ENCODE data around the gene ACER2.

Gene ACER2

DNA sequence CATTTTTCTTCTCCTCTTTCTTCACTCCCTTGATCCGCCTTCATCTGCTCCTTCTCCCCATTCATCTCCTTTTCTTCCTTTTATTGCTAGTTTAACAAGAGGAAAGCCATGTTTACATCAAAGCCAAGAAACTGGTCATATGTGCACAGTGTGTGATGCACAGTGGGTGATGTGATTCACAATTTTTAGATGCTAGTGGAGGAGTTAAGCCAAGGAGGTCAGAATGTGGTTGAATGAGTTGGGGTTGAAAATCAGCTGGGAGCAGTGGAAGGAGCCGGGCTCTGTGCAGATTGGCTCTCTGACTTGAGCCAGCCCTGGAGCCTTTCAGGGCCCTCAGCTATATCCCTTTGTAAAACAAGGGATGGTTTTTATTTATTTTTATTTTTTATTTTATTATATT, 7.3 kb downstream of the ACER2 start:
- H3K4me3 ChIP-seq (ENCODE audit: low read depth, low read length) = no peak overlapping the region
- TF ChIP-seq, protein P1, sequence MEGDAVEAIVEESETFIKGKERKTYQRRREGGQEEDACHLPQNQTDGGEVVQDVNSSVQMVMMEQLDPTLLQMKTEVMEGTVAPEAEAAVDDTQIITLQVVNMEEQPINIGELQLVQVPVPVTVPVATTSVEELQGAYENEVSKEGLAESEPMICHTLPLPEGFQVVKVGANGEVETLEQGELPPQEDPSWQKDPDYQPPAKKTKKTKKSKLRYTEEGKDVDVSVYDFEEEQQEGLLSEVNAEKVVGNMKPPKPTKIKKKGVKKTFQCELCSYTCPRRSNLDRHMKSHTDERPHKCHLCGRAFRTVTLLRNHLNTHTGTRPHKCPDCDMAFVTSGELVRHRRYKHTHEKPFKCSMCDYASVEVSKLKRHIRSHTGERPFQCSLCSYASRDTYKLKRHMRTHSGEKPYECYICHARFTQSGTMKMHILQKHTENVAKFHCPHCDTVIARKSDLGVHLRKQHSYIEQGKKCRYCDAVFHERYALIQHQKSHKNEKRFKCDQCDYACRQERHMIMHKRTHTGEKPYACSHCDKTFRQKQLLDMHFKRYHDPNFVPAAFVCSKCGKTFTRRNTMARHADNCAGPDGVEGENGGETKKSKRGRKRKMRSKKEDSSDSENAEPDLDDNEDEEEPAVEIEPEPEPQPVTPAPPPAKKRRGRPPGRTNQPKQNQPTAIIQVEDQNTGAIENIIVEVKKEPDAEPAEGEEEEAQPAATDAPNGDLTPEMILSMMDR (IDR thresholded peaks at IDR 0.05; ENCODE audit: control insufficient read depth, extremely low read depth, insufficient read depth) = no peak

DNA sequence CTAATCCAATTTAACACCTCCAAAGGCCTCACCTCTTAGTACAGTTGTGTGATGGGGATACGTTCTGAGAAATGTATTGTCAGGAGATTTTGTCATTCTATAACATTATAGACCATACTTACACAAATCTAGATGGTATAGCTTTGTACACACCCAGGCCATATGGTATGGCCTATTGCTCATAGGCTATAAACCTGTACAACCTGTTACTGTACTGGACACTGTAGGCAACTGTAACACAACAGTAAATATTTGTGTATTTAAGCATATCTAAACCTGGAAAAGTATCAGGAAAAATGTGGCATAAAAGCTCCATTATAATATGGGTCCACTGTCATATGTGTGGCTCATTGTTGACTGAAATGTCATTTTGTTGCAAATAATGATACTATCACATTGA, 12.1 kb downstream of the ACER2 start:
- peak; percentile 73 for DNase-seq (ENCODE audit: low read depth)
- TF ChIP-seq, protein P1 (IDR thresholded peaks at IDR 0.05; ENCODE audit: control insufficient read depth, extremely low read depth, insufficient read depth) = no peak
- H3K4me3 ChIP-seq (ENCODE audit: low read depth, low read length) = no peak overlapping the region

More for the DNA sequence above, 7.3 kb downstream of the ACER2 start:
- no peak for DNase-seq (ENCODE audit: low read depth)

DNA sequence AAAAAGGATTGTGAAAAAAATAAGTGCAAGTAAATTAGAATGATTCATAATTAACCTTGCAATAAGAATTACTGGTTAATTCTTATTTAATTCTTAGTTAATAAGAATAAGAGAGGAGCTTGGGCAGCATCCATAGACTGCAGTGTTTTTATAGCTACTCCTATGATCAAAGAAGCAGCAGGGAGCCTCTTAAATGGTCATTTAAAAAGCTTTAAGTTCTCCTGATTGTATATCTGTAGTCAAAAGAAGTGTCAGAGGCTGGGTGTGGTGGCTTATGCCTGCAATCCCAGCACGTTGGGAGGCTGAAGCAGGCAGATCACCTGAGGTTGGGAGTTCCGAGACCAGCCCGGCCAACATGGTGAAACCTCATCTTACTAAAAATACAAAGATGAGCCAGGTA, 14.4 kb downstream of the ACER2 start:
- TF ChIP-seq, protein P1 (IDR thresholded peaks at IDR 0.05; ENCODE audit: control insufficient read depth, extremely low read depth, insufficient read depth) = no peak
- no peak overlapping the region for H3K4me3 ChIP-seq (ENCODE audit: low read depth, low read length)
- DNase-seq (ENCODE audit: low read depth) = no peak

DNA sequence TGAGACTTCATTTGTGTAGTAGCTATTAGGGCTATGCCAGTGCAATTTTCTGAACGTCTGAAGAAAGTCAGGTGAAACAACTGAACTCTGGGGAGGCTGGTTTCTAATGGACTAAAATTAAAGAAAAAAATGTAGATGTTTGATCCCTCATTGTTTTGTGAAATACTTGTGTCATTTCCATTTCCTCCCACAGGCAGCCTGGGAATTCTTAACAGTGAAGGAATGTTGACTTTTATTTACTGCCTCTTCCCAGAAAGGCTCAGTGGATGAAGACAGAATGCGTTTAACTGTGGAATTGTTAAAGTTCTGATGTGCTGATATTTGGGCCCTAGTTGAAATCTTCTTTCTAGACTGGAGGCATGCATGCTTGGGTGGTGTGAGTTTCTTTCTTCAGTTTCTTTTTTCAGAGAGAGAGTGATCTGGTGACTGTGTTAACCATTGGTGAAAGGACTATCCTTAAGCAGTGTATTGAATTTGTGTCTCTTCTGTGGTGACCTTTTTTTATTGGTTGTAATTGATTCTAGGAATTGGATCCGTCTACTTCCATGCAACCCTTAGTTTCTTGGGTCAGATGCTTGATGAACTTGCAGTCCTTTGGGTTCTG, 15.5 kb downstream of the ACER2 start:
- H3K4me3 ChIP-seq (ENCODE audit: low read depth, low read length) = no peak overlapping the region
- TF ChIP-seq, protein P1 (IDR thresholded peaks at IDR 0.05; ENCODE audit: control insufficient read depth, extremely low read depth, insufficient read depth) = no peak
- DNase-seq (ENCODE audit: low read depth) = no peak

DNA sequence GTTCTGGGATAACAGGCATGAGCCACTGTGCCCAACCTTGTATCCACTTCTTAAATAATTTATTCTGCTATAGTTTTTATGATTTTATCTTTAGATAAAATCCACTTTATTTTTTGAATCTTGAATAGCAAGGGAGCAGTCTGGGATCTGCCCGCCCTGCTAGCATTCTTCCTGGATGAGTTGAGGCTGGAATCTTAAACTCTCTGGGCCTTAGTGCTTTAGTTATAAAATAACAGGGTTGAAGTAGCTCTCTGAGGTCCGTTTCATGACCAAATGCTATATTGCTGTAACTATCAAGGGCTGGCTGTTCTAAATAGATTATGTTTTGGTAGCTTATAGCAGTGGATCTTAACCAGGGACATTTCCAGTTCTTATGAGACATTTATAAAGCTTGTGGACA, 20.8 kb downstream of the ACER2 start:
- no peak for DNase-seq (ENCODE audit: low read depth)

DNA sequence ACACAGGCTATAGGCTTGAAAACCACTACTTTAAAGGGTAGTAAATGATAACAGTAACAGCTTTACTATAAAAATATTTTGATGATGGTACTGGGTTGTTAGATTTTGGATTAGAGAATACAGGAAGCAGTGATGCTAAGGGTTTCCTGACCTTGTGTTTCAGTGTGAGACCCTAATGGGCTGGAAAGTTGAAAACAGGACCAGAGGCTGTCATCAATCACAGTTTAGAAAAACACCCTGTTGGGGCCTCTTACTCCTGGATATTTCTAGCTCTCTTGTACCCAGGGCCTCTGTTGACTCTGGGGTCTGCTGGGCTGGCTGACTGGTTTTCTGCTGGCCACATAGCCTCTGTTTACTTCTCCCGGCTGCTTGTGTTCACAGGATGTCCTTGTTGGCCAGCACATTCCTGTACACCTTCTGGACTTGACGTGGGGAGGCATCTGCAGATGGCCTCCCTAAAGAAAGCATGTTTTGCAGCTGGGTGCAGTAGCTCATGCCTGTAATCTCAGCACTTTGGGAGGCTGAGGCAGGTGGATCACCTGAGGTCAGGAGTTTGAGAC, 21.5 kb downstream of the ACER2 start:
- TF ChIP-seq, protein P1 (IDR thresholded peaks at IDR 0.05; ENCODE audit: control insufficient read depth, extremely low read depth, insufficient read depth) = no peak
- no peak overlapping the region for H3K4me3 ChIP-seq (ENCODE audit: low read depth, low read length)
- DNase-seq (ENCODE audit: low read depth) = no peak

More for the DNA sequence above, 20.8 kb downstream of the ACER2 start:
- TF ChIP-seq, protein P1 (IDR thresholded peaks at IDR 0.05; ENCODE audit: control insufficient read depth, extremely low read depth, insufficient read depth) = no peak
- H3K4me3 ChIP-seq (ENCODE audit: low read depth, low read length) = no peak overlapping the region
